GM12891 (cell line): ENCODE data around the gene TEKT2.

ENCODE experiments used
- PAX5 ChIP-seq: IDR thresholded peaks from 2 replicates; pipeline ENCODE4 v1.6.1; 2011; ENCODE audit warnings: low read length, moderate library complexity, mild to moderate bottlenecking; ENCODE audit not compliant: insufficient read depth, severe bottlenecking
- POLR2A ChIP-seq: IDR thresholded peaks from 2 replicates; pipeline ENCODE4 v1.6.1; 2011; ENCODE audit warnings: low read depth, low read length, control low read depth
- POLR2AphosphoS5 ChIP-seq: IDR thresholded peaks from 2 replicates; pipeline ENCODE4 v1.6.1; 2011; ENCODE audit warnings: low read depth, low read length, control low read depth
- POU2F2 ChIP-seq: IDR thresholded peaks from 2 replicates; pipeline ENCODE4 v1.6.1; 2011; ENCODE audit warnings: low read depth, mild to moderate bottlenecking, control low read depth, low read length, moderate library complexity
- TAF1 ChIP-seq: IDR thresholded peaks from 2 replicates; pipeline ENCODE4 v1.6.1; 2011; ENCODE audit warnings: low read depth, low read length, control low read depth

GRCh38 chr1:36083635-36084496, at the start of gene TEKT2:
- TF ChIP-seq POLR2A = no peak
- no peak for TF ChIP-seq POLR2AphosphoS5
- TF ChIP-seq TAF1 = no peak
- no peak for TF ChIP-seq PAX5
- no peak for TF ChIP-seq POU2F2
